OCI-LY3 (cell line): Measurements from ENCODE around the gene CDS2.

ENCODE experiments used
- CTCF ChIP-seq: fragments of 200-600, 300-600 bp; sonication (generic); IDR thresholded peaks from 2 replicates; pipeline ENCODE4 v1.5.1; 2014; ENCODE audit warnings: antibody characterized with exemption, low read length, low read depth
- EZH2phosphoT487 ChIP-seq: fragments of 200-600 bp; shearing (Covaris generic); IDR thresholded peaks from 2 replicates; pipeline ENCODE4 v1.6.1; 2018; ENCODE audit warnings: antibody characterized with exemption, mixed run types, low read depth

GRCh38 chr20:5119435-5120184 lies 7.2 kb upstream of the CDS2 start, which contains the start of gene PCNA:
- TF ChIP-seq CTCF (no peak), EZH2phosphoT487 (no peak)
